Type B pancreatic cell (in vitro differentiated cells): ENCODE data around the gene NUDT5. TPM values are rescaled to one million over a fixed set of nuclear protein-coding genes. Genes with fewer than 3 reads are reported as not detected.

Experiments
- DNase-seq: peaks from one replicate; pipeline ENCODE4 v3.0.0; 2021; ENCODE audit warnings: mixed read lengths; ENCODE audit not compliant: unreplicated experiment; ENCODE audit errors: extremely low spot score
- H3K27ac Mint-ChIP-seq: 2 replicates; pipeline ENCODE4 v1.8.0; 2021; ENCODE audit warnings: mild to moderate bottlenecking, mixed read lengths
- H3K27me3 Mint-ChIP-seq: 2 replicates; pipeline ENCODE4 v1.8.0; 2021; ENCODE audit warnings: mixed read lengths
- H3K36me3 Mint-ChIP-seq: 2 replicates; pipeline ENCODE4 v1.8.0; 2021; ENCODE audit warnings: mixed read lengths
- H3K4me1 Mint-ChIP-seq: one replicate; pipeline ENCODE4 v1.8.0; 2021; ENCODE audit warnings: mixed read lengths; ENCODE audit not compliant: unreplicated experiment
- H3K4me3 Mint-ChIP-seq: 2 replicates; pipeline ENCODE4 v1.8.0; 2021; ENCODE audit warnings: mild to moderate bottlenecking, mixed read lengths
- H3K9me3 Mint-ChIP-seq: 2 replicates; pipeline ENCODE4 v1.8.0; 2021; ENCODE audit warnings: mixed read lengths
- total RNA-seq: library from RNA; stranded (reverse); gene quantifications from 2 replicates; pipeline ENCODE4 v1.2.1, GENCODE V29; 2021; ENCODE audit warnings: low replicate concordance
- TF ChIP-seq, protein P1 (sequence below): fragments of 200-600 bp; sonication (generic); conservative IDR thresholded peaks from 2 replicates; pipeline ENCODE4 v1.5.0; 2021; ENCODE audit warnings: antibody characterized with exemption, mild to moderate bottlenecking

NUDT5 gene
- total RNA-seq, 1 donor from 2014 or later = 67.7 TPM

- Mint-ChIP-seq H3K27me3 (no peaks in the 10 kb centered on the region), H3K4me3 (peak overlapping the region; percentile 12), H3K27ac (no peak overlapping the region), H3K4me1 (peaks cover 11% of the 10 kb centered on the region), H3K9me3 (no peaks in the 10 kb centered on the region), H3K36me3 (peaks cover 37% of the 10 kb centered on the region)
- TF ChIP-seq, protein P1, sequence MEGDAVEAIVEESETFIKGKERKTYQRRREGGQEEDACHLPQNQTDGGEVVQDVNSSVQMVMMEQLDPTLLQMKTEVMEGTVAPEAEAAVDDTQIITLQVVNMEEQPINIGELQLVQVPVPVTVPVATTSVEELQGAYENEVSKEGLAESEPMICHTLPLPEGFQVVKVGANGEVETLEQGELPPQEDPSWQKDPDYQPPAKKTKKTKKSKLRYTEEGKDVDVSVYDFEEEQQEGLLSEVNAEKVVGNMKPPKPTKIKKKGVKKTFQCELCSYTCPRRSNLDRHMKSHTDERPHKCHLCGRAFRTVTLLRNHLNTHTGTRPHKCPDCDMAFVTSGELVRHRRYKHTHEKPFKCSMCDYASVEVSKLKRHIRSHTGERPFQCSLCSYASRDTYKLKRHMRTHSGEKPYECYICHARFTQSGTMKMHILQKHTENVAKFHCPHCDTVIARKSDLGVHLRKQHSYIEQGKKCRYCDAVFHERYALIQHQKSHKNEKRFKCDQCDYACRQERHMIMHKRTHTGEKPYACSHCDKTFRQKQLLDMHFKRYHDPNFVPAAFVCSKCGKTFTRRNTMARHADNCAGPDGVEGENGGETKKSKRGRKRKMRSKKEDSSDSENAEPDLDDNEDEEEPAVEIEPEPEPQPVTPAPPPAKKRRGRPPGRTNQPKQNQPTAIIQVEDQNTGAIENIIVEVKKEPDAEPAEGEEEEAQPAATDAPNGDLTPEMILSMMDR = no peak
- no peak for DNase-seq
Observed at GRCh38 chr10:12213621-12214020, 17.9 kb upstream of the NUDT5 start.

DNA sequence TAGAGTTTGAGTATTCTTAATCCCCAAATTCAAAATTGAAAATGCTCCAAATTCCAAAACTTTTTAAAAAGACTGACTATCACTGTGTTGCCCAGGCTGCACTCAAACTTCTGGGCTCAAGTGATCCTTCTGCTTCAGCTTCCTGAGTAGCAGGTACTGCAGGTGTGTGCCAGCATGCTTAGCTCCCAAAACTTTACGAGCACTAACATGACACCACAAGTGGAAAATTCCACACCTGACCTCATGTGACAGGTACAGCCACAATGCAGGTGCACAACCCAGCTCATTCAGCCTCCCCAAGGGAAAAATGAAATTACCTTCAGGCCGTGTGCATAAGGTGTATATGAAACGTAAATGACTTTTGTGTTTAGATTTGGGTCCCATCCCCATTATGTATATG lies 16.8 kb upstream of the NUDT5 start:
- H3K27ac Mint-ChIP-seq = no peak overlapping the region

GRCh38 chr10:12208460-12208859 lies 12.8 kb upstream of the NUDT5 start:
- Mint-ChIP-seq H3K27ac (no peak overlapping the region), H3K4me1 (no peaks in the 10 kb centered on the region), H3K4me3 (no peak overlapping the region), H3K27me3 (no peaks in the 10 kb centered on the region), H3K9me3 (no peaks in the 10 kb centered on the region), H3K36me3 (peaks cover 58% of the 10 kb centered on the region)
- TF ChIP-seq, protein P1 = no peak
- no peak for DNase-seq

More for the DNA sequence above, 16.8 kb upstream of the NUDT5 start:
- Mint-ChIP-seq H3K9me3 (no peaks in the 10 kb centered on the region), H3K4me1 (peaks cover 11% of the 10 kb centered on the region), H3K27me3 (no peaks in the 10 kb centered on the region), H3K36me3 (peaks cover 44% of the 10 kb centered on the region), H3K4me3 (no peak overlapping the region)
- DNase-seq = no peak
- TF ChIP-seq, protein P1 = no peak

DNA sequence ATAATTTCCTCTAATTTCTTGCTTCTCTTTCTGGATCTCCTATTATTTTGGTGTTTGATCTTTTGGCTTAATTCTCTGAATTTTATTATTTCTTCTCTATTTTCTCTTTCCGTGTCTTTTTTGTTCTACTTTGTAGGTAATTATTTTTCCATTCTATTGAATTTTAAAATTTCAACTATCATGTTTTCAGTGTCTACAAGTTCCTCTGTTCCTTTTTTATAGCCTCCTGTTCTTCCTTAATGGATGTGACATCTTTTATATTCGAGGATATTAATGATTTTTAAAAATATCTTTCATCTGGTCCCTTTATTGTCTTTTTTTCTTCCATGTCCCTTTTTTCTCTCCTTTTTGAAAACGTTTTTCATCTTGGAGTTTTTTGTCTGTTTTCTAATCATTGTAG lies 11.4 kb upstream of the NUDT5 start:
- TF ChIP-seq, protein P1 = no peak
- H3K9me3 Mint-ChIP-seq = no peaks in the 10 kb centered on the region
- H3K27ac Mint-ChIP-seq = no peak overlapping the region
- H3K27me3 Mint-ChIP-seq = no peaks in the 10 kb centered on the region
- H3K4me1 Mint-ChIP-seq = no peaks in the 10 kb centered on the region
- no peak for DNase-seq
- peaks cover 57% of the 10 kb centered on the region for H3K36me3 Mint-ChIP-seq
- H3K4me3 Mint-ChIP-seq = no peak overlapping the region

- DNase-seq = no peak
- no peak overlapping the region for H3K27ac Mint-ChIP-seq
- TF ChIP-seq, protein P1 = no peak
- H3K36me3 Mint-ChIP-seq = peaks cover 53% of the 10 kb centered on the region
- no peak overlapping the region for H3K4me3 Mint-ChIP-seq
- H3K4me1 Mint-ChIP-seq = no peaks in the 10 kb centered on the region
- H3K9me3 Mint-ChIP-seq = no peaks in the 10 kb centered on the region
- H3K27me3 Mint-ChIP-seq = no peaks in the 10 kb centered on the region
Observed at GRCh38 chr10:12205082-12205481, 9.4 kb upstream of the NUDT5 start.

DNA sequence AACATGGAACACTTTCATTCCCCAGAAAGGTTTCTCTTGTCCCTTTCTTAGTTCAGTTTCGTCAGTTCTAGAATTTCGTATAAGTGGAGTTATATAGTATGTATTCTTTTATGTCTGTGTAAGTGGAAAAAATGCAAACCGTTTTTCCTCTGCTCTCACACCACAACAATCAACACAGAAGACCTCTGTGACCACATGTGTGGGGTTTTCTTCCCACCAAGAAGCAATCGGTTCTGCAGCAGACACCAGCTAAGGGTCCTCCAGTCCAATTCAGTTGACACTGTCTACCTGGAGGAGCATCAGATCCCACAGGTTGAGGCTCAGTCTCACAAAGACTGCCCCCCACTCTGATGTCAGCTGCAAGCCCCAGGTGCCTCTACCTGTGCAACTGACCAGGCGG lies 6.5 kb upstream of the NUDT5 start:
- no peaks in the 10 kb centered on the region for H3K4me1 Mint-ChIP-seq
- H3K36me3 Mint-ChIP-seq = peaks cover 37% of the 10 kb centered on the region
- no peak overlapping the region for H3K27ac Mint-ChIP-seq
- H3K9me3 Mint-ChIP-seq = no peaks in the 10 kb centered on the region
- TF ChIP-seq, protein P1 = no peak
- no peaks in the 10 kb centered on the region for H3K27me3 Mint-ChIP-seq
- no peak overlapping the region for H3K4me3 Mint-ChIP-seq
- DNase-seq = no peak
